ENCODE data around the gene EHF.

DNA sequence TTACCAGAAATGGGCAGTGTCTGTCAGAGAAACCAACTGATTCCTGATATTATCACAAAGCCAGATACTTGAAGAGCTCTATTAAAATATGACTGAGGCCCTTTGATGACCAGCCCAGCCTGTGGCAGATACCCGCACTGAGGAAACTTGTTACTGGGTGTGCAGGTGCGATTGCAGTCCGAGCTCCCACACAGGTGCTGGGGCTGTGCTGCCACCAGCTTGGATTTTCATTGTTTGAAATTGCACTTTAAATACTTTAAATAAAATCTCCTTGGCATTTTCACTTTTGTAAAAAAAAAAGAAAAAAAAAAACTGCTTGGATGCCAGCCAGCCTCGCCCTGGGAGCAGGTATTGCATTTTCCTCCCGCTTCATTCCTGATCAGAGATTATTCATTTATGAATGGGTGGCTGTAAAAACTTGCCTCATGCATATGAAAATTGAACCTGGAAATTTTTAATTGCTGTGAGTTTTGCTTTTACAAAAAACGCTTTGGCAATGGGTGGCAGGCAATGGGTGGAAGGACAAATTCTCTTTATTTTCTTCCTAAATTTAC lies 21.2 kb downstream of the EHF start:
- TF ChIP-seq MAFG (CRISPR knock-in tag; IDR thresholded peaks at IDR 0.05) (no peak), ZNF558 (CRISPR knock-in tag; IDR thresholded peaks at IDR 0.05; ENCODE audit: borderline replicate concordance) (no peak), TBP (CRISPR knock-in tag; IDR thresholded peaks at IDR 0.05) (no peak), CTCF (CRISPR knock-in tag; IDR thresholded peaks at IDR 0.05) (no peak), FOXA1 (IDR thresholded peaks at IDR 0.05) (no peak), FOXA1 (CRISPR knock-in tag; IDR thresholded peaks at IDR 0.05) (no peak), HIVEP1 (CRISPR knock-in tag; IDR thresholded peaks at IDR 0.05) (no peak), NR2F1 (CRISPR knock-in tag; IDR thresholded peaks at IDR 0.05) (no peak), ZNF354B (CRISPR knock-in tag; IDR thresholded peaks at IDR 0.05) (no peak), ZBTB40 (IDR thresholded peaks at IDR 0.05) (no peak), ZBTB40 (CRISPR knock-in tag; IDR thresholded peaks at IDR 0.05) (no peak), ZFX (CRISPR knock-in tag; IDR thresholded peaks at IDR 0.05; ENCODE audit: low read depth) (no peak)

Data from HepG2 (cell line).